Activated B cell treated with CpG ODN at 0.5 μM for 24 hours (primary cell): ENCODE measurements around the gene MMP10. TPM values are rescaled to one million over a fixed set of nuclear protein-coding genes. Genes with fewer than 3 reads are reported as not detected.

ENCODE experiments used
- ATAC-seq: fragments of 200-7000 bp; cut with Tn5 transposase; one replicate; pipeline ENCODE4 v1.10.0; 2021; ENCODE audit warnings: low read depth, mild to moderate bottlenecking, moderate library complexity
- CTCF ChIA-PET: fragments of 350-600 bp; sonication (Branson Sonifier 250); formaldehyde crosslinking; loops from one replicate; lab custom pipeline; 2021; ENCODE audit warnings: antibody characterized with exemption; lab: Charles Lee
- POLR2A ChIA-PET: fragments of 350-600 bp; sonication (Branson Sonifier 250); formaldehyde crosslinking; loops from one replicate; lab custom pipeline; 2021; ENCODE audit warnings: antibody characterized with exemption; lab: Charles Lee
- DNase-seq: peaks from one replicate; pipeline ENCODE4 v3.0.0; 2022
- H3K27ac Mint-ChIP-seq: one replicate; pipeline ENCODE4 v1.8.0; 2020; ENCODE audit warnings: mixed read lengths
- H3K27me3 Mint-ChIP-seq: one replicate; pipeline ENCODE4 v1.8.0; 2021; ENCODE audit warnings: mixed read lengths
- H3K36me3 Mint-ChIP-seq: one replicate; pipeline ENCODE4 v1.8.0; 2021; ENCODE audit warnings: low read depth, mixed read lengths
- H3K4me1 Mint-ChIP-seq: one replicate; pipeline ENCODE4 v1.8.0; 2021; ENCODE audit warnings: mixed read lengths
- H3K4me3 Mint-ChIP-seq: one replicate; pipeline ENCODE4 v1.8.0; 2020; ENCODE audit warnings: mild to moderate bottlenecking, mixed read lengths
- H3K9me3 Mint-ChIP-seq: one replicate; pipeline ENCODE4 v1.8.0; 2020; ENCODE audit warnings: mixed read lengths
- intact Hi-C: fragments of 100-400 bp; cut with micrococcal nuclease; formaldehyde crosslinking; loops from one replicate; pipeline ENCODE4 v1.15.1; 2024
- total RNA-seq: library from RNA; stranded (reverse); gene quantifications from 2 replicates; pipeline ENCODE4 v1.2.3, GENCODE V29; 2022
- TF ChIP-seq, protein P1 (sequence below): fragments of 200-600 bp; IDR thresholded peaks from one replicate; pipeline ENCODE4 v1.8.0; 2022; ENCODE audit warnings: antibody characterized with exemption, mild to moderate bottlenecking

MMP10 gene
- total RNA-seq, 1 donor from 2014 or later: not detected

GRCh38 chr11:102783720-102784119 is 3.3 kb upstream of the MMP10 start:
- Mint-ChIP-seq H3K4me3 (no peak overlapping the region), H3K4me1 (no peaks in the 10 kb centered on the region), H3K9me3 (no peaks in the 10 kb centered on the region), H3K27ac (no peak overlapping the region), H3K36me3 (no peaks in the 10 kb centered on the region), H3K27me3 (peaks cover 2% of the 10 kb centered on the region)
- ChIA-PET POLR2A (no interaction called here), CTCF (no interaction called here)
- intact Hi-C loops: no loop called here
- no peak for ATAC-seq
- no peak for DNase-seq
- TF ChIP-seq, protein P1, sequence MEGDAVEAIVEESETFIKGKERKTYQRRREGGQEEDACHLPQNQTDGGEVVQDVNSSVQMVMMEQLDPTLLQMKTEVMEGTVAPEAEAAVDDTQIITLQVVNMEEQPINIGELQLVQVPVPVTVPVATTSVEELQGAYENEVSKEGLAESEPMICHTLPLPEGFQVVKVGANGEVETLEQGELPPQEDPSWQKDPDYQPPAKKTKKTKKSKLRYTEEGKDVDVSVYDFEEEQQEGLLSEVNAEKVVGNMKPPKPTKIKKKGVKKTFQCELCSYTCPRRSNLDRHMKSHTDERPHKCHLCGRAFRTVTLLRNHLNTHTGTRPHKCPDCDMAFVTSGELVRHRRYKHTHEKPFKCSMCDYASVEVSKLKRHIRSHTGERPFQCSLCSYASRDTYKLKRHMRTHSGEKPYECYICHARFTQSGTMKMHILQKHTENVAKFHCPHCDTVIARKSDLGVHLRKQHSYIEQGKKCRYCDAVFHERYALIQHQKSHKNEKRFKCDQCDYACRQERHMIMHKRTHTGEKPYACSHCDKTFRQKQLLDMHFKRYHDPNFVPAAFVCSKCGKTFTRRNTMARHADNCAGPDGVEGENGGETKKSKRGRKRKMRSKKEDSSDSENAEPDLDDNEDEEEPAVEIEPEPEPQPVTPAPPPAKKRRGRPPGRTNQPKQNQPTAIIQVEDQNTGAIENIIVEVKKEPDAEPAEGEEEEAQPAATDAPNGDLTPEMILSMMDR: no peak

DNA sequence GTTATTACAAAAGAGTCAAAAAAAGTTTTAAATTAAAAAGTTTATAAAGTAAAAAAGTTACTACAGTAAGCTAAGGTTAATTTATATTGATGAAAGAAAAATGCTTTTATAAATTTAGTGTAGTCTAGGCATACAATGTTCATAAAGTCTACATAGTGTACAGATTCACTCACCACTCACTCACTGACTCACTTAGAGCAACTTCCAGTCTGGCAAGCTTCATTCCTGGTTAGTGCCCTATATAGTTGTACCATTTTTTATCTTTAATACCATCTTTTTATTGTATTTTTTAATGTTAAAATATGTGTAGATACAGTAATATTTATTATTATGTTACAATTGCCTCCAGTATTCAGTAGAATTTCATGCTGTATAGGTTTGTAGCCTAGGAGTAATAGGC is 2.6 kb upstream of the MMP10 start:
- TF ChIP-seq, protein P1: no peak
- ATAC-seq: no peak
- intact Hi-C loops: no loop called here
- Mint-ChIP-seq H3K36me3 (no peaks in the 10 kb centered on the region), H3K4me1 (no peaks in the 10 kb centered on the region), H3K27ac (no peak overlapping the region), H3K4me3 (no peak overlapping the region), H3K27me3 (peaks cover 2% of the 10 kb centered on the region), H3K9me3 (no peaks in the 10 kb centered on the region)
- DNase-seq: no peak
- CTCF ChIA-PET: no interaction called here
- POLR2A ChIA-PET: no interaction called here

DNA sequence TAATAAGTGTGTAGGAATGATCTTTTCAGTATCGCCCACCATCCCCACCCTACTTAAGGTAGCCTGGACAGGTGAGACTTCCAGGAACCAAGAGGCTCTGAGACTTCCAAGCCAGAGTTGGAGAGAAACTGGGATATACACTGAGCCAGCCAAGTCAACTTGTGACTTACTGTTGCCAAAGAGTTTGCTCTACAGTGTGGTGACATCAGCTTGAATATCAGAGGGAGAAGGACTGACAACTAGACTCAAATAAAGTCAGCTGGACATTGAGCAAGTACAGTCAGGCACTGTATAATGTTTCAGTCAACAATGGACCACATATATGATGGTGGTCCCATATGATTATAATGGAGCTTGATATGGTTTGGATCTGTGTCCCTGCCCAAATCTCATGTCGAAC is 1.2 kb upstream of the MMP10 start:
- no peak for DNase-seq
- ChIA-PET POLR2A (no interaction called here), CTCF (no interaction called here)
- no peaks in the 10 kb centered on the region for H3K4me1 Mint-ChIP-seq
- H3K9me3 Mint-ChIP-seq: no peaks in the 10 kb centered on the region
- intact Hi-C loops: no loop called here
- ATAC-seq: no peak
- H3K4me3 Mint-ChIP-seq: no peak overlapping the region
- TF ChIP-seq, protein P1: no peak
- H3K27ac Mint-ChIP-seq: no peak overlapping the region
- H3K36me3 Mint-ChIP-seq: no peaks in the 10 kb centered on the region
- H3K27me3 Mint-ChIP-seq: peaks cover 7% of the 10 kb centered on the region

DNA sequence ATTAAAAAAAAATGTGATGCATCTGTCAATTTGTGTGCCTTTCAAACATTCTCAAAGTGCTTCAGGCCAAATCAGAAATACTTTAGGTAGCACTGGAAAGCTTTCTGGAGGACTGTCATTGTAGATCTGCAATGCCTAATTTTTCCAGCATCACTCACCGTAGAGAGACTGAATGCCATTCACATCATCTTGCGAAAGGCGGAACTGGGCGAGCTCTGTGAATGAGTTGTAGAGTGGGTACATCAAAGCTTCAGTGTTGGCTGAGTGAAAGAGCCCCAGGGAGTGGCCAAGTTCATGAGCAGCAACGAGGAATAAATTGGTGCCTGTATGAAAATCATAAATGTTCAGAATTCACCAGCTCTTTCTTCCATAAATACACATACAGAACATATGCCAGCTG is 4.0 kb downstream of the MMP10 start:
- ChIA-PET CTCF (no interaction called here), POLR2A (no interaction called here)
- H3K4me3 Mint-ChIP-seq: no peak overlapping the region
- peaks cover 13% of the 10 kb centered on the region for H3K27me3 Mint-ChIP-seq
- no peaks in the 10 kb centered on the region for H3K4me1 Mint-ChIP-seq
- no peaks in the 10 kb centered on the region for H3K9me3 Mint-ChIP-seq
- no peak overlapping the region for H3K27ac Mint-ChIP-seq
- intact Hi-C loops: no loop called here
- DNase-seq (no peak), ATAC-seq (no peak)
- no peaks in the 10 kb centered on the region for H3K36me3 Mint-ChIP-seq
- TF ChIP-seq, protein P1: no peak

DNA sequence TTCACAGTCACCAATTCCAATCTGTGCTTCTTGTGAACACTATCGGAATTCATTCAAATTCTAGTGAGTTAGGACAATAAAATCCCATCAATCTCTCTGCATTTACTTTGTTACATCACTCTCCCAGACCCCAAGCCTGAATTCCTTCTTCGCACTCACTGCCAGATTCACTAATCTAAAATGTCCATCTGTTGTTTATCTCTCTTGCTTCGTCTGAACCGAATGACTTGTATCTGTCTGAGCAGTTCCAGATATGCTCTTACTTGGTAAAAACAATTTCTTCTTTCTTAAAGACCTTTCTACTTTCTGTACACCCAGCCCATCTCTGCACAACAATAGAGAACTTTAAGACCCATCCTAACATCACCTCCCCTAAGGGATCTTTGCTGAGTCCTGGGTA is 7.0 kb downstream of the MMP10 start:
- no peaks in the 10 kb centered on the region for H3K9me3 Mint-ChIP-seq
- H3K4me1 Mint-ChIP-seq: no peaks in the 10 kb centered on the region
- ATAC-seq (no peak), DNase-seq (no peak)
- no peaks in the 10 kb centered on the region for H3K36me3 Mint-ChIP-seq
- ChIA-PET CTCF (no interaction called here), POLR2A (no interaction called here)
- H3K4me3 Mint-ChIP-seq: no peak overlapping the region
- intact Hi-C loops: no loop called here
- H3K27me3 Mint-ChIP-seq: peaks cover 12% of the 10 kb centered on the region
- TF ChIP-seq, protein P1: no peak
- H3K27ac Mint-ChIP-seq: no peak overlapping the region
